Measurements from ENCODE around the gene RFNG. TPM values are rescaled to one million over a fixed set of nuclear protein-coding genes. Genes with fewer than 3 reads are reported as not detected.

The RFNG gene
- total and polyA plus RNA-seq, 10 of the 15 experiments (the other 5 are each of a cell fraction or from before 2014, with no cell fraction given) = 0.10 to 19.6 (median 6.2) TPM

- in situ Hi-C loops (cut with MboI) = no loop called here
- Histone ChIP-seq H3K9ac (ENCODE audit: control insufficient read depth, insufficient read depth, low read length) (no peak overlapping the region), H3K4me1 (ENCODE audit: control insufficient read depth, insufficient read depth, low read length) (peaks cover 6% of the 10 kb centered on the region), H2AFZ (ENCODE audit: control insufficient read depth, low read depth, low read length) (no peak overlapping the region), H3K4me3 (0 out of 2 replicates have a peak overlapping the region, but pooled peaks have one; percentile 55), H3K27ac (ENCODE audit: control insufficient read depth, insufficient read depth) (no peak overlapping the region), H3K27me3 (replicated peaks in 1 of 2; ENCODE audit: control insufficient read depth in 2 of 2, insufficient read depth in 2 of 2, low read length in 1 of 2) (no peaks in the 10 kb centered on the region), H3K4me2 (ENCODE audit: control insufficient read depth, insufficient read depth) (peak overlapping the region; percentile 61; the same call in 1 of the 2 replicates), H3K79me2 (ENCODE audit: control insufficient read depth, insufficient read depth, low read length) (peaks cover 5% of the 10 kb centered on the region), H3K36me3 (ENCODE audit: control insufficient read depth in 2 of 2, insufficient read depth in 2 of 2, low read length in 1 of 2) (no peaks in the 10 kb centered on the region; a peak in 2 of 4 replicates), H4K20me1 (ENCODE audit: control insufficient read depth, insufficient read depth) (no peaks in the 10 kb centered on the region), H3K9me3 (replicated peaks; ENCODE audit: control insufficient read depth, insufficient read depth, low read length) (no peaks in the 10 kb centered on the region)
- WGBS (ENCODE audit: insufficient coverage, insufficient replicate concordance, low lambda C conversion rate, missing lambda C conversion rate) = 29% methylated on average over 36 of the region's 59 CpGs
- peak; percentile 57 for ATAC-seq
- TF ChIP-seq SUPT20H (IDR thresholded peaks at IDR 0.05; ENCODE audit: borderline replicate concordance, control insufficient read depth, low read depth, low read length) = no peak
- TF ChIP-seq TCF12 (IDR thresholded peaks at IDR 0.05; ENCODE audit: low read depth, low read length) = no peak
- TF ChIP-seq, protein P1, sequence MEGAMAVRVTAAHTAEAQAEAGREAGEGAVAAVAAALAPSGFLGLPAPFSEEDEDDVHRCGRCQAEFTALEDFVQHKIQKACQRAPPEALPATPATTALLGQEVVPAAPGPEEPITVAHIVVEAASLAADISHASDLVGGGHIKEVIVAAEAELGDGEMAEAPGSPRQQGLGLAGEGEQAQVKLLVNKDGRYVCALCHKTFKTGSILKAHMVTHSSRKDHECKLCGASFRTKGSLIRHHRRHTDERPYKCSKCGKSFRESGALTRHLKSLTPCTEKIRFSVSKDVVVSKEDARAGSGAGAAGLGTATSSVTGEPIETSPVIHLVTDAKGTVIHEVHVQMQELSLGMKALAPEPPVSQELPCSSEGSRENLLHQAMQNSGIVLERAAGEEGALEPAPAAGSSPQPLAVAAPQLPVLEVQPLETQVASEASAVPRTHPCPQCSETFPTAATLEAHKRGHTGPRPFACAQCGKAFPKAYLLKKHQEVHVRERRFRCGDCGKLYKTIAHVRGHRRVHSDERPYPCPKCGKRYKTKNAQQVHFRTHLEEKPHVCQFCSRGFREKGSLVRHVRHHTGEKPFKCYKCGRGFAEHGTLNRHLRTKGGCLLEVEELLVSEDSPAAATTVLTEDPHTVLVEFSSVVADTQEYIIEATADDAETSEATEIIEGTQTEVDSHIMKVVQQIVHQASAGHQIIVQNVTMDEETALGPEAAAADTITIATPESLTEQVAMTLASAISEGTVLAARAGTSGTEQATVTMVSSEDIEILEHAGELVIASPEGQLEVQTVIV (IDR thresholded peaks at IDR 0.05; ENCODE audit: borderline replicate concordance, partially characterized antibody) = no peak
- TF ChIP-seq LARP7 (IDR thresholded peaks at IDR 0.05) = 0 out of 2 replicates have a peak, but pooled peaks have one; percentile 34
- TF ChIP-seq CTCF (IDR thresholded peaks at IDR 0.05 in 2 of 3, conservative IDR thresholded peaks at IDR 0.05 in 1 of 3; ENCODE audit: control insufficient read depth in 2 of 3, extremely low read depth in 1 of 3, insufficient read depth in 1 of 3, low read depth in 3 of 3, low read length in 3 of 3) = 0 out of 6 replicates have a peak, but pooled peaks of 1 of the 3 experiments have one; percentile 2
- no peak for TF ChIP-seq ZNF384 (IDR thresholded peaks at IDR 0.05; ENCODE audit: borderline replicate concordance, low read depth, low read length)
- TF ChIP-seq PBX3 (IDR thresholded peaks at IDR 0.05; ENCODE audit: insufficient replicate concordance, low read depth, low read length) = no peak
- no TSS peak for BruUV-seq (replicated peaks)
- ChIA-PET SMC1A (ENCODE audit: uncharacterized antibody, unreplicated experiment) (no interaction called here), CTCF (interaction anchor here (1.5 kb wide), 1 partner anchor 269 kb away, joined by 3 read pairs; no protein-coding TSS in a partner anchor), RAD21 (ENCODE audit: unreplicated experiment) (interaction anchor here (0.6 to 1.6 kb wide), 2 partner anchors 44 to 72 kb away, joined by 3 to 5 read pairs; no protein-coding TSS in a partner anchor), POLR2A (no interaction called here)
- DNase-seq (ENCODE audit: low read depth, low spot score) = no peak
- no peak for FAIRE-seq
- intact Hi-C loops (cut with micrococcal nuclease; ENCODE audit: unreplicated experiment) = no loop called here
These were observed 19.6 kb downstream of the RFNG start for GRCh38 chr17:82031885-82032627.
